Measurements from ENCODE around the gene JARID2. TPM values are rescaled to one million over a fixed set of nuclear protein-coding genes. Genes with fewer than 3 reads are reported as not detected.

Gene JARID2
- total and polyA plus RNA-seq, 2 of the 4 experiments (the other 2 are of a cell fraction), result 9.6 to 12.9 TPM

DNA sequence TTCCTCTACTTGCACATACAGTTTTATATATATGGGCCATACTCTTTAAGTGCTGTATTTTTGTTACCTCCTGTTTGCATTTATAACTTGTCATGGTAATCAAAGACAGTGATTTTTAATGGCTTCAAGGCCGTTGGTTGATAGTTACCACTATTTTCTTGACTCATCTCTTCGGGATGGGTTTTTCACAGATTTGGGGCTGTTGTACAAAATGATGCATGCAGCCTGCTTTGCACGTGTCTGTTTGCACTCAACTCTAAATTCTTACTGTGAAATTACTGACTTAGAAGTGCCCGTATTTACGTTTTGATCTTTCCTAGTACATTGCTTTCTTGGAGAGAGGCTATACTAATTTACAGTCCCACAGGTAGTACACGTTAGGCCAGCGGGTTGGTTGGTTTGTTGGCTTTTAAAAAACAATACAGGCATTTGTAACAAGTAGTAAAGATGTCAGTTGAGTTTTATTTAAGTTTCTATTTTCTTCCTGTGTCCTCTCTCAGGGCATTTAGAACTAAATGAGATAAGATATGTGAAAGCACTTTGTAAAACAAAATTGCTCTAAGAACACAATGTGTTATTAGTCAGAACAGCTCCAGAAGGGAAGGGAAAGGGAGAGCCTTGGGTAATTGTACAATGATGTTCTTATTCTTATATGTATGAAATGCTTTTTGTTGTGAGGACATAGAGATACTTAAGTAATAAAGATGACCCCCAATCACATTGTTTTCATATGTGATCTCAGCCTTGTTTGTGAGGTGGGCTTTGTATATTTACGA, 11.7 kb downstream of the JARID2 start (continued):
- TF ChIP-seq BHLHE40 (IDR thresholded peaks at IDR 0.05; ENCODE audit: low read depth, low read length), result no peak

DNA sequence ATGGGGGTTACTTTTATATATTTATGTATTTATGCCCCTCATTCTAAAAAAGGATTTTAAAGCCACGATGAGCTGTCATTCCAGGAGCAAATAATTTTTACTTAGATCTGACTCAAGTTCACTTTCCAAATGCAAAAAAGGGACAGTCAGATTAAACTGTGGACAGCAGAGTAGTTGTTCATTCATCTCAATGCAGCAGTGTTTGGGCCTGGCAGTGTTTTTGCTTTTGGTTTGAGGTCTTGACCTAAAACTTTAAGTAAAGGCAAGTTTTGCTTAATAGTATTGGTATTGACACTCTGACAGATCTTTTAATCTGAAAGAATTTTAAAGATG, 13.9 kb downstream of the JARID2 start:
- Histone ChIP-seq H3K4me1 (ENCODE audit: control insufficient read depth, insufficient read depth, low read length) (peaks cover 23% of the 10 kb centered on the region), H3K36me3 (ENCODE audit: control insufficient read depth, insufficient read depth, low read length) (no peaks in the 10 kb centered on the region), H2BK15ac (ENCODE audit: low read depth, low read length) (no peak overlapping the region), H3K4me2 (ENCODE audit: low read depth, low read length) (peak overlapping the region; percentile 80; the same call in 1 of the 2 replicates), H4K5ac (ENCODE audit: low read depth, low read length) (no peak overlapping the region), H2AFZ (replicated peaks; ENCODE audit: low read length, poor library complexity) (no peak overlapping the region), H2AK5ac (ENCODE audit: low read depth, low read length) (no peak overlapping the region), H2BK20ac (ENCODE audit: low read depth, low read length) (no peak overlapping the region), H3K27ac (ENCODE audit: insufficient read depth, low read length) (no peak overlapping the region), H3K18ac (ENCODE audit: low read depth, low read length) (no peak overlapping the region; the same call in 1 of the 2 replicates), H3K9ac (ENCODE audit: low read depth, low read length) (no peak overlapping the region), H3K4ac (ENCODE audit: low read depth, low read length) (no peak overlapping the region), H4K91ac (ENCODE audit: insufficient read depth, low read depth, low read length) (no peak overlapping the region), H3K9me1 (ENCODE audit: insufficient read depth, low read length) (peaks cover 24% of the 10 kb centered on the region), H3K9me3 (ENCODE audit: control insufficient read depth, insufficient read depth, low read length) (no peaks in the 10 kb centered on the region), H3K23ac (ENCODE audit: low read depth, low read length) (no peak overlapping the region), H2BK5ac (ENCODE audit: low read depth, low read length, poor library complexity, severe bottlenecking) (peak overlapping the region; percentile 29), H2AK9ac (replicated peaks; ENCODE audit: low read depth, low read length, poor library complexity) (no peak overlapping the region), H3K14ac (replicated peaks; ENCODE audit: low read depth, low read length) (no peak overlapping the region), H3K79me1 (ENCODE audit: low read depth in 1 of 2, low read length in 2 of 2) (peaks cover 18 to 88% of the 10 kb centered on the region in 2 experiments), H3K56ac (ENCODE audit: extremely low read depth, insufficient read depth, low read length) (no peak overlapping the region), H4K20me1 (ENCODE audit: insufficient read depth, low read length) (peaks cover 94% of the 10 kb centered on the region), H3K4me3 (ENCODE audit: insufficient read depth, low read depth, low read length) (no peak overlapping the region), H4K8ac (ENCODE audit: low read depth in 2 of 2, low read length in 2 of 2) (no peak overlapping the region), H2BK120ac (ENCODE audit: low read depth, low read length) (no peak overlapping the region), H3K27me3 (ENCODE audit: control insufficient read depth, insufficient read depth, low read length) (no peaks in the 10 kb centered on the region)
- CTCF ChIA-PET, result no interaction called here
- in situ Hi-C loops (cut with MboI; ENCODE audit: low sequenced_read_pairs) (loop anchor here (10.0 to 25.0 kb wide), 2 partner anchors 125 to 353 kb away; no protein-coding TSS in a partner anchor), intact Hi-C loops (cut with micrococcal nuclease) (no loop called here), dilution Hi-C loops (cut with HindIII; ENCODE audit: low sequenced_read_pairs, unreplicated experiment) (no loop called here)
- WGBS, 2 experiments (ENCODE audit: extremely low coverage in 2 of 2, insufficient read length in 1 of 2), result no CpG with 5 or more reads among the region's 1 CpG
- BruUV-seq (replicated peaks), result no TSS peak
- POLR2A ChIA-PET (ENCODE audit: unreplicated experiment), result interaction anchor here (0.6 kb wide), 1 partner anchor 311 kb away, joined by 3 read pairs; no protein-coding TSS in a partner anchor
- DNase-seq, result no peak
- peak; percentile 27; the same call in 1 of the 2 replicates for ATAC-seq (ENCODE audit: low read depth)
- TF ChIP-seq CHD1 (IDR thresholded peaks at IDR 0.05; ENCODE audit: low read depth, low read length) (no peak), FOS (IDR thresholded peaks at IDR 0.05; ENCODE audit: low read depth, low read length) (no peak), MAFK (IDR thresholded peaks at IDR 0.05; ENCODE audit: low read depth, low read length) (no peak), RCOR1 (IDR thresholded peaks at IDR 0.05; ENCODE audit: insufficient replicate concordance, low read length) (no peak), RFX5 (IDR thresholded peaks at IDR 0.05; ENCODE audit: low read depth, low read length) (no peak), MAZ (IDR thresholded peaks at IDR 0.05; ENCODE audit: borderline replicate concordance, low read depth, low read length) (no peak), SMC3 (IDR thresholded peaks at IDR 0.05; ENCODE audit: low read depth, low read length) (no peak), BHLHE40 (IDR thresholded peaks at IDR 0.05; ENCODE audit: low read depth, low read length) (no peak), NFE2L2 (IDR thresholded peaks at IDR 0.05; ENCODE audit: low read depth, low read length) (no peak), MXI1 (IDR thresholded peaks at IDR 0.05; ENCODE audit: borderline replicate concordance, low read depth, low read length) (no peak), CEBPB (IDR thresholded peaks at IDR 0.05; ENCODE audit: low read depth, low read length) (no peak), POLR2A (IDR thresholded peaks at IDR 0.05; ENCODE audit: low read depth, low read length) (no peak), RAD21 (IDR thresholded peaks at IDR 0.05; ENCODE audit: low read length) (no peak)
- TF ChIP-seq, protein P1, sequence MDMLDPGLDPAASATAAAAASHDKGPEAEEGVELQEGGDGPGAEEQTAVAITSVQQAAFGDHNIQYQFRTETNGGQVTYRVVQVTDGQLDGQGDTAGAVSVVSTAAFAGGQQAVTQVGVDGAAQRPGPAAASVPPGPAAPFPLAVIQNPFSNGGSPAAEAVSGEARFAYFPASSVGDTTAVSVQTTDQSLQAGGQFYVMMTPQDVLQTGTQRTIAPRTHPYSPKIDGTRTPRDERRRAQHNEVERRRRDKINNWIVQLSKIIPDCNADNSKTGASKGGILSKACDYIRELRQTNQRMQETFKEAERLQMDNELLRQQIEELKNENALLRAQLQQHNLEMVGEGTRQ (IDR thresholded peaks at IDR 0.05; ENCODE audit: low read depth, low read length), result no peak
- TF ChIP-seq, protein P2, sequence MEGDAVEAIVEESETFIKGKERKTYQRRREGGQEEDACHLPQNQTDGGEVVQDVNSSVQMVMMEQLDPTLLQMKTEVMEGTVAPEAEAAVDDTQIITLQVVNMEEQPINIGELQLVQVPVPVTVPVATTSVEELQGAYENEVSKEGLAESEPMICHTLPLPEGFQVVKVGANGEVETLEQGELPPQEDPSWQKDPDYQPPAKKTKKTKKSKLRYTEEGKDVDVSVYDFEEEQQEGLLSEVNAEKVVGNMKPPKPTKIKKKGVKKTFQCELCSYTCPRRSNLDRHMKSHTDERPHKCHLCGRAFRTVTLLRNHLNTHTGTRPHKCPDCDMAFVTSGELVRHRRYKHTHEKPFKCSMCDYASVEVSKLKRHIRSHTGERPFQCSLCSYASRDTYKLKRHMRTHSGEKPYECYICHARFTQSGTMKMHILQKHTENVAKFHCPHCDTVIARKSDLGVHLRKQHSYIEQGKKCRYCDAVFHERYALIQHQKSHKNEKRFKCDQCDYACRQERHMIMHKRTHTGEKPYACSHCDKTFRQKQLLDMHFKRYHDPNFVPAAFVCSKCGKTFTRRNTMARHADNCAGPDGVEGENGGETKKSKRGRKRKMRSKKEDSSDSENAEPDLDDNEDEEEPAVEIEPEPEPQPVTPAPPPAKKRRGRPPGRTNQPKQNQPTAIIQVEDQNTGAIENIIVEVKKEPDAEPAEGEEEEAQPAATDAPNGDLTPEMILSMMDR (conservative IDR thresholded peaks at IDR 0.05; ENCODE audit: low read depth, low read length), result no peak
